Measurements from ENCODE around the gene SPATA31C1.
"Not testable (repeated sequence)": the region's sequence is repeated elsewhere in the genome, so short reads cannot be mapped to it uniquely, and the experiment has no call there.

- TF ChIP-seq EZH2 (IDR thresholded peaks at IDR 0.05; ENCODE audit: insufficient read depth, poor library complexity, severe bottlenecking); EZH2phosphoT487 (IDR thresholded peaks at IDR 0.05; ENCODE audit: insufficient read depth, low read depth): not testable (repeated sequence)
Measured at GRCh38 chr9:87929152-87929551, 11.4 kb downstream of the SPATA31C1 start.
